ENCODE measurements around the gene VAV2. TPM values are rescaled to one million over a fixed set of nuclear protein-coding genes. Genes with fewer than 3 reads are reported as not detected.

The VAV2 gene
- total RNA-seq, 1 experiment from 2014 or later = 30.7 TPM

- no TSS peak for BruUV-seq (replicated peaks)
- Mint-ChIP-seq H3K27me3 (ENCODE audit: unreplicated experiment) (peaks cover 63% of the 10 kb centered on the region), H3K4me3 (ENCODE audit: low read depth, unreplicated experiment) (no peak overlapping the region), H3K27ac (ENCODE audit: unreplicated experiment) (no peak overlapping the region), H3K9me3 (ENCODE audit: low read depth, unreplicated experiment) (no peaks in the 10 kb centered on the region), H3K4me1 (ENCODE audit: low read depth, unreplicated experiment) (no peaks in the 10 kb centered on the region), H3K36me3 (ENCODE audit: insufficient read depth, unreplicated experiment) (no peaks in the 10 kb centered on the region)
- TF ChIP-seq CTCF (IDR thresholded peaks at IDR 0.05; ENCODE audit: unreplicated experiment) = no peak
- no peak for DNase-seq
- intact Hi-C loops (cut with micrococcal nuclease; ENCODE audit: unreplicated experiment) = loop anchor here (5.0 kb wide), 1 partner anchor 197 kb away; the partner anchor contains the start of gene ADAMTSL2
- CTCF ChIA-PET = interaction anchor here (1.2 kb wide), 1 partner anchor 13 kb away, joined by 3 read pairs; no protein-coding TSS in a partner anchor
Measured at GRCh38 chr9:133729617-133730281, 262.4 kb downstream of the VAV2 start.

GRCh38 chr9:133728856-133729616 lies 263.1 kb downstream of the VAV2 start:
- TF ChIP-seq CTCF (IDR thresholded peaks at IDR 0.05; ENCODE audit: unreplicated experiment) = no peak
- CTCF ChIA-PET = interaction anchor here (1.2 kb wide), 2 partner anchors 14 to 17 kb away, joined by 3 to 5 read pairs; no protein-coding TSS in a partner anchor
- no peaks in the 10 kb centered on the region for H3K9me3 Mint-ChIP-seq (ENCODE audit: low read depth, unreplicated experiment)
- H3K27me3 Mint-ChIP-seq (ENCODE audit: unreplicated experiment) = peaks cover 70% of the 10 kb centered on the region
- BruUV-seq (replicated peaks) = no TSS peak
- intact Hi-C loops (cut with micrococcal nuclease; ENCODE audit: unreplicated experiment) = loop anchor here (5.0 kb wide), 1 partner anchor 197 kb away; the partner anchor contains the start of gene ADAMTSL2
- no peak overlapping the region for H3K4me3 Mint-ChIP-seq (ENCODE audit: low read depth, unreplicated experiment)
- no peak overlapping the region for H3K27ac Mint-ChIP-seq (ENCODE audit: unreplicated experiment)
- no peaks in the 10 kb centered on the region for H3K4me1 Mint-ChIP-seq (ENCODE audit: low read depth, unreplicated experiment)
- H3K36me3 Mint-ChIP-seq (ENCODE audit: insufficient read depth, unreplicated experiment) = no peaks in the 10 kb centered on the region
- DNase-seq = no peak

DNA sequence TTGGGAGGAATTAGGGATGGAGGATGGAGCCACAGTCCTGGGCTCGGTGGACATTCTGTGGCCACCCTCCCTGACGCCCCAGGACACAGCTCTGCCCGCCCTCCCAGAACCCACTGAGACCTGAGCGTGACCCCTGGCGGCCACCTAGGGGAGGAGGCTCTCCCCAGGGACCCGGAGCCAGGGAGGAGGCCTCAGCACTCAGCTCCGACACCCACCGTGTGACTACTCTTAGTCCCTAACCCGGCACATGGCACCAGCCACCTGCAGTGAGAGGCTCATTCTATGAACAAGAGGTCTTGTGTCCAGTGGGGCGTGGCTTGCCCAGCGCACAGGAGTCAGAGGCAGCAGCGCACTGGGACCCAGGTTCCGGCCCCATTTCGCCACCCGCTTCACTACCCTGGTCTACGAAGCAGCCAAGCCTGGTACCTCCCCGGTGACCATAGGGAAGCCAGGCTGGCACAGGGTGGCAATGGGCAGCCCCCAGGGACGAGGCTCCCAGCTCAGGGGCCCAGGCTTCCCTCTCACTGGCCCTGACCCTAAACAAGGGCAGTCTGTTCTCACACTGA lies 264.2 kb downstream of the VAV2 start:
- BruUV-seq (replicated peaks) = no TSS peak
- H3K4me3 Mint-ChIP-seq (ENCODE audit: low read depth, unreplicated experiment) = no peak overlapping the region
- CTCF ChIA-PET = interaction anchor here (1.1 to 1.2 kb wide), 3 partner anchors 16 to 228 kb away, joined by 3 to 5 read pairs (median 3); no protein-coding TSS in a partner anchor

More for the DNA sequence above, 264.2 kb downstream of the VAV2 start:
- Mint-ChIP-seq H3K36me3 (ENCODE audit: insufficient read depth, unreplicated experiment) (no peaks in the 10 kb centered on the region), H3K4me1 (ENCODE audit: low read depth, unreplicated experiment) (no peaks in the 10 kb centered on the region), H3K27ac (ENCODE audit: unreplicated experiment) (no peak overlapping the region), H3K27me3 (ENCODE audit: unreplicated experiment) (peaks cover 77% of the 10 kb centered on the region), H3K9me3 (ENCODE audit: low read depth, unreplicated experiment) (no peaks in the 10 kb centered on the region)
- no peak for DNase-seq
- TF ChIP-seq CTCF (IDR thresholded peaks at IDR 0.05; ENCODE audit: unreplicated experiment) = no peak
- intact Hi-C loops (cut with micrococcal nuclease; ENCODE audit: unreplicated experiment) = loop anchor here (5.0 kb wide), 1 partner anchor 196 kb away; the partner anchor contains the start of gene ADAMTSL2

All from Calu3 (cell line).